Liver (tissue), 3 donors: Measurements from ENCODE around the gene ARCN1.

Experiments used
- YY1 ChIP-seq: IDR thresholded peaks from 2 replicates; pipeline ENCODE4 v1.6.1; 2016; ENCODE audit warnings: antibody characterized with exemption, mild to moderate bottlenecking
- TF ChIP-seq, protein P1 (sequence below): fragments of 150-350 bp; IDR thresholded peaks from 2 replicates; pipeline ENCODE4 v1.5.1; 2017; ENCODE audit warnings: improper control_type of control experiment, low read depth, low read length; ENCODE audit not compliant: missing input control
- TF ChIP-seq, protein P2 (sequence below): IDR thresholded peaks from 2 replicates; pipeline ENCODE4 v1.6.1; 2016; ENCODE audit warnings: antibody characterized with exemption
- donor health status: healthy.
- donor health status: healthy.

DNA sequence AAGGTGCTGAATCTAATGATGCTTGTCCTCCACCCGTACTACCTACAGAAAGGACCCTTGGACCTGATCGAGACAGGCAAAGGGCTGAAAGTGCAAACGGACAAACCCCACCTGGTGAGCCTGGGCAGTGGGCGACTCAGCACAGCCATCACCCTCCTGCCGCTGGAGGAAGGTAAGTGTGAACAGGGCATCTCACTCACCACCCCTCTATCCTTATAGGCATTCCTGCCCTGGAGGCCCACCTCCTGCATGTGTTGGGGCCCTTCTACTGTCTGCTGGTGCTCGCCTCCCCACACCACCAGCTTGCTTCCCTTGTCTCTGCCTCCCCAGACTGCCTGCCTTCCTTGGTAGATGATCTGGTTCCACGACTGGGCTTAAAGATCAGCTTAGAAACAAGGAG, 42.3 kb downstream of the ARCN1 start:
- TF ChIP-seq, protein P1, sequence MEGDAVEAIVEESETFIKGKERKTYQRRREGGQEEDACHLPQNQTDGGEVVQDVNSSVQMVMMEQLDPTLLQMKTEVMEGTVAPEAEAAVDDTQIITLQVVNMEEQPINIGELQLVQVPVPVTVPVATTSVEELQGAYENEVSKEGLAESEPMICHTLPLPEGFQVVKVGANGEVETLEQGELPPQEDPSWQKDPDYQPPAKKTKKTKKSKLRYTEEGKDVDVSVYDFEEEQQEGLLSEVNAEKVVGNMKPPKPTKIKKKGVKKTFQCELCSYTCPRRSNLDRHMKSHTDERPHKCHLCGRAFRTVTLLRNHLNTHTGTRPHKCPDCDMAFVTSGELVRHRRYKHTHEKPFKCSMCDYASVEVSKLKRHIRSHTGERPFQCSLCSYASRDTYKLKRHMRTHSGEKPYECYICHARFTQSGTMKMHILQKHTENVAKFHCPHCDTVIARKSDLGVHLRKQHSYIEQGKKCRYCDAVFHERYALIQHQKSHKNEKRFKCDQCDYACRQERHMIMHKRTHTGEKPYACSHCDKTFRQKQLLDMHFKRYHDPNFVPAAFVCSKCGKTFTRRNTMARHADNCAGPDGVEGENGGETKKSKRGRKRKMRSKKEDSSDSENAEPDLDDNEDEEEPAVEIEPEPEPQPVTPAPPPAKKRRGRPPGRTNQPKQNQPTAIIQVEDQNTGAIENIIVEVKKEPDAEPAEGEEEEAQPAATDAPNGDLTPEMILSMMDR: no peak
- TF ChIP-seq YY1: no peak
- TF ChIP-seq, protein P2, sequence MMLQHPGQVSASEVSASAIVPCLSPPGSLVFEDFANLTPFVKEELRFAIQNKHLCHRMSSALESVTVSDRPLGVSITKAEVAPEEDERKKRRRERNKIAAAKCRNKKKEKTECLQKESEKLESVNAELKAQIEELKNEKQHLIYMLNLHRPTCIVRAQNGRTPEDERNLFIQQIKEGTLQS: no peak
